Measurements from ENCODE around the gene CHRNA3. TPM values are rescaled to one million over a fixed set of nuclear protein-coding genes. Genes with fewer than 3 reads are reported as not detected.

CHRNA3 gene
- total RNA-seq, 1 experiment from 2014 or later = not detected

GRCh38 chr15:78565097-78565950 lies 55.5 kb downstream of the CHRNA3 start, which contains the start of gene CHRNA5:
TSS of gene CHRNA5 (plus strand) at chr15:78565520. CDS start at chr15:78565720, 200 bp downstream.
- ChIA-PET CTCF (interaction anchor here (1.0 to 2.1 kb wide), 4 partner anchors 10 to 161 kb away, joined by 3 to 6 read pairs (median 4); partner anchors contain the start of gene PSMA4), RAD21 (ENCODE audit: low non-redundant PET in 1 of 2, low total read pairs in 2 of 2, uncharacterized antibody in 2 of 2, unreplicated experiment in 2 of 2) (interaction anchor here in 1 of 2 experiments (1.0 kb wide), 1 partner anchor 145 kb away, joined by 3 read pairs; no protein-coding TSS in a partner anchor), POLR2A (interaction anchor here (0.7 to 2.2 kb wide), 10 partner anchors 10 to 416 kb away, joined by 3 to 12 read pairs (median 4); partner anchors contain the start of genes IREB2, PSMA4 and SKIC8)
- Histone ChIP-seq H3K9me3 (ENCODE audit: control insufficient read depth in 1 of 2, insufficient read depth in 1 of 2, low read depth in 1 of 2, low read length in 2 of 2) (no peaks in the 10 kb centered on the region), H3K27me3 (ENCODE audit: insufficient read depth, low read length) (no peaks in the 10 kb centered on the region), H3K9ac (ENCODE audit: low read length) (peak within 1 kb of the TSS; percentile 78), H3K36me3 (ENCODE audit: control insufficient read depth in 1 of 2, insufficient read depth in 2 of 2, low read length in 2 of 2) (no peaks in the 10 kb centered on the region), H3K79me2 (ENCODE audit: insufficient read depth, low read length) (peaks cover 36% of the 10 kb centered on the region), H3K27ac (ENCODE audit: low read depth, low read length) (peak within 1 kb of the TSS; percentile 78), H4K20me1 (ENCODE audit: insufficient read depth) (no peaks in the 10 kb centered on the region), H2AFZ (ENCODE audit: low read depth, low read length, poor library complexity, severe bottlenecking) (peak within 1 kb of the TSS; percentile 30), H3K4me3 (replicated peaks in 1 of 2; ENCODE audit: low read depth in 1 of 2, low read length in 2 of 2) (peak within 1 kb of the TSS; percentile 67 to 86), H3K4me1 (ENCODE audit: control insufficient read depth in 1 of 2, insufficient read depth in 2 of 2, low read length in 2 of 2) (peaks cover 0 to 14% of the 10 kb centered on the region in 2 experiments; a peak in 2 of 4 replicates), H3K9me2 (ENCODE audit: insufficient read depth) (no peaks in the 10 kb centered on the region), H3K4me2 (ENCODE audit: low read length) (peak within 1 kb of the TSS; percentile 98)
- TF ChIP-seq FOSL1 (IDR thresholded peaks at IDR 0.05; ENCODE audit: low read depth) (no peak), CEBPB (IDR thresholded peaks at IDR 0.05; ENCODE audit: low read depth) (no peak), ZFX (IDR thresholded peaks at IDR 0.05) (peak; percentile 52; the same call in 1 of the 2 replicates), POLR2A (IDR thresholded peaks at IDR 0.05; ENCODE audit: borderline replicate concordance, extremely low read depth, insufficient read depth, insufficient read length) (peak; percentile 79), MAX (IDR thresholded peaks at IDR 0.05) (peak; percentile 43; the same call in 1 of the 2 replicates), YY1 (IDR thresholded peaks at IDR 0.05; ENCODE audit: extremely low read depth, insufficient replicate concordance, low read depth, low read length) (no peak), EZH2 (IDR thresholded peaks at IDR 0.05) (no peak), POLR2AphosphoS5 (IDR thresholded peaks at IDR 0.05; ENCODE audit: low read depth, low read length) (peak; percentile 91), SIN3A (IDR thresholded peaks at IDR 0.05; ENCODE audit: low read depth) (no peak; the same call in 1 of the 2 replicates), ZNF274 (IDR thresholded peaks at IDR 0.05; ENCODE audit: low read depth, low read length) (no peak), EGR1 (IDR thresholded peaks at IDR 0.05; ENCODE audit: low read depth) (no peak)
- DNase-seq (ENCODE audit: low read depth, low spot score) (peak; percentile 79), ATAC-seq (peak; percentile 94)
- intact Hi-C loops (cut with micrococcal nuclease) = no loop called here
- BruUV-seq (replicated peaks) = no TSS peak

Measured in HCT116 (cell line).